ENCODE measurements around the gene CHM. TPM values are rescaled to one million over a fixed set of nuclear protein-coding genes. Genes with fewer than 3 reads are reported as not detected.
"Not testable (repeated sequence)": the region's sequence is repeated elsewhere in the genome, so short reads cannot be mapped to it uniquely, and the experiment has no call there.

Gene CHM
- total RNA-seq, 1 donor: 32.0 TPM

DNA sequence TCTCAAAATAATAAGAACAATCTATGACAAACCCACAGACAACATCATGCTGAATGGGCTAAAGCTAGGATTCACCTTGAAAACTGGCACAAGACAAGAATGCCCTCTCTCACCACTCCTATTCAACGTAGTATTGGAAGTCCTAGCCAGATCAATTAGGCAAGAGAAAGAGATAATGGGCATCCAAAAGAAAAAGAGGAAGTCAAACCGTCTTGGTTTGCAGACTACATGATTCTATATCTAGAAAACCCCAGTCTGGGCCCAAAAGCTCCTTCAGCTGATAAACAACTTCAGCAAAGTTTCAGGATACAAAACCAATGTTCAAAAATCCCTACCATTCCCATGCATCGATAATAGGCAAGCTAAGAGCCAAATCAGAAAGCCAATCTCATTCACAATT, 59.0 kb downstream of the CHM start:
- no peak for DNase-seq (ENCODE audit: low read depth)
- no peak overlapping the region for H3K4me3 ChIP-seq (ENCODE audit: low read depth, low read length)
- TF ChIP-seq, protein P1, sequence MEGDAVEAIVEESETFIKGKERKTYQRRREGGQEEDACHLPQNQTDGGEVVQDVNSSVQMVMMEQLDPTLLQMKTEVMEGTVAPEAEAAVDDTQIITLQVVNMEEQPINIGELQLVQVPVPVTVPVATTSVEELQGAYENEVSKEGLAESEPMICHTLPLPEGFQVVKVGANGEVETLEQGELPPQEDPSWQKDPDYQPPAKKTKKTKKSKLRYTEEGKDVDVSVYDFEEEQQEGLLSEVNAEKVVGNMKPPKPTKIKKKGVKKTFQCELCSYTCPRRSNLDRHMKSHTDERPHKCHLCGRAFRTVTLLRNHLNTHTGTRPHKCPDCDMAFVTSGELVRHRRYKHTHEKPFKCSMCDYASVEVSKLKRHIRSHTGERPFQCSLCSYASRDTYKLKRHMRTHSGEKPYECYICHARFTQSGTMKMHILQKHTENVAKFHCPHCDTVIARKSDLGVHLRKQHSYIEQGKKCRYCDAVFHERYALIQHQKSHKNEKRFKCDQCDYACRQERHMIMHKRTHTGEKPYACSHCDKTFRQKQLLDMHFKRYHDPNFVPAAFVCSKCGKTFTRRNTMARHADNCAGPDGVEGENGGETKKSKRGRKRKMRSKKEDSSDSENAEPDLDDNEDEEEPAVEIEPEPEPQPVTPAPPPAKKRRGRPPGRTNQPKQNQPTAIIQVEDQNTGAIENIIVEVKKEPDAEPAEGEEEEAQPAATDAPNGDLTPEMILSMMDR (IDR thresholded peaks at IDR 0.05; ENCODE audit: insufficient read depth, low read depth, low read length): no peak

DNA sequence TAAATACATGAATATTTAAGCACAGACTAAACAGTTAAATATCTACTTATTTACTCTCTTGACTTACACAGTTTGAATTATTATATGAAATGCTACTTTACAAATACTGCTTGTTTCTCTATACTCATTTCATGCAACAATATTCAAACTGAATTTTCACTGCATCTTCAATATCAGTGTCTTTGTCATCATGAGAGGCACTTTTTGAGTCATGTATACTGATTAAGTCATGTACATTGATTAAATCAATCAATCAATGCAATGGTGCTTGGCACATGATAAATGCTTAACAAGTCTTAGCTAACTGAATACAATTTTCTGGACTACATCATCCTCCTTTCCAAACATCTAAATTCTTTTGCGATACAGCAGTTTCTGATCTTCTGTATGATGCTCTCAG, 67.1 kb downstream of the CHM start:
- no peak for DNase-seq (ENCODE audit: low read depth)
- TF ChIP-seq, protein P1 (IDR thresholded peaks at IDR 0.05; ENCODE audit: insufficient read depth, low read depth, low read length): no peak
- H3K4me3 ChIP-seq (ENCODE audit: low read depth, low read length): no peak overlapping the region

DNA sequence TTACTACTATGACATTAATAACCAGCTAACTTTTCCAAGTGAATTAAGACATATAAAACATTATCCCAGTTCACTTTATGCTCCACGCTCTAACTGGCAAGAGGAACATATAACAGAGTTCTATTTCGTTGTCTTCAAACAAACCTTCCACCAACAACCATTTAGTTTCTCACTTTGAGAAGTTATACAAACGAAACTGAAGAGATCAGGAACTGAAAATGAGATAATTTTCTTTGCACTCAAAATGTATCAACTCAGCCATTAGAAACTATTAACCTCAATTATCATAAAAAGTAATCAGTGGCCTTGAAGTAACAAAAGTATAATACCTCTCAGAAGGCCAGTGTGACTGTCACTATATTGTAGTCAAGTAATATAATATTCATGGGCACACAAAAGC, 70.1 kb downstream of the CHM start:
- TF ChIP-seq, protein P1 (IDR thresholded peaks at IDR 0.05; ENCODE audit: insufficient read depth, low read depth, low read length): no peak
- DNase-seq (ENCODE audit: low read depth): no peak
- no peak overlapping the region for H3K4me3 ChIP-seq (ENCODE audit: low read depth, low read length)

DNA sequence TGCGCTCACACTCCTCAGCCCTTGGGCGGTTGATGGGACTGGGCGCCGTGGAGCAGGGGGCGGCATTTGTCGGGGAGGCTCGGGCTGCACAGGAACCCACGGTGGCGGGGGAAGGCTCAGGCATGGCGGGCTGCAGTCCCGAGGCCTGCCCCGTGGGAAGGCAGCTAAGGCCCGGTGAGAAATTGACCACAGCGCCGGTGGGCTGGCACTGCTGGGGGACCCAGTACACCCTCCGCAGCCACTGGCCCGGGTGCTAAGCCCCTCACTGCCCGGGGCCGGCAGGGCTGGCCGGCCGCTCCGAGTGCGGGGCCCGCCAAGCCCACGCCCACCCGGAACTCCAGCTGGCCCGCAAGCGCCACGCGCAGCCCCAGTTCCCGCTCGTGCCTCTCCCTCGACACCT, 75.0 kb downstream of the CHM start:
- not testable (repeated sequence) for DNase-seq (ENCODE audit: low read depth); H3K4me3 ChIP-seq (ENCODE audit: low read depth, low read length)

DNA sequence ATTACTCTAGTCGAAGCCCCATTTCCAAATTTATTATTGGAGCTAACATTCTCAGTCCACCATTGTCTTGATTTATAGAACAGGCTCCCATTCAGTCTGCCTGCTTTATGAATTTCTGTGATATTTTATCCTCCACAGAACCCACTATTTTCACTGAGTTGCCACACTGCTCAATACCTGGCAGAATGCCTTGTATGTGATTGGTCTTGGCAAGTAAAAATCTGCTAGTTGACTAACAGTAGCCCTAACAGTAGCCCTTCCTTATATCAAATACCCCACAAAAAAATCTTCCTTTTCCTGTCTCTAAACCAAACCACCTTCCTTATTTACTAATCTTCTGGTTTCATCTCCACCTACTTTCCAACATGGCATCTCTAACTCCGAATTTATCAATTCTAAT, 82.6 kb downstream of the CHM start:
- no peak for DNase-seq (ENCODE audit: low read depth)
- TF ChIP-seq, protein P1 (IDR thresholded peaks at IDR 0.05; ENCODE audit: insufficient read depth, low read depth, low read length): no peak
- H3K4me3 ChIP-seq (ENCODE audit: low read depth, low read length): no peak overlapping the region

DNA sequence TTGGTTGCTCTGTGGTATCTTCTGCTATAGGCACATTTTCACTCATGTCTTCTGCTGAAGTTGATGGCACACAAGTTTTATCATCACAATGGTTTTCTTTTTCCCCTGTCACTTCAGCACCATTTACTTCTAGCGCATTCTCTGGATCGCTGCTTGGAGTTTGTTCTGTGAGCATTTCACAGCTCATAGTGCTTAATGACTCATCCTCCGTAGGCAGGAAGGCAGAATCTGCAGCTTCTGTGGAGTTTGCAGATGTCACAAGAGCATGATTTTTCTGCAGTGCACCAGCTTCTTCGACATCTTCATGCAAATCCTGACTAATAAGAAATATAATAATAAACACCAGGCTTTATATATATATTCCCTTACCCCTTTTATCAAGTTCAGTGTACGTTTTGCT, 83.6 kb downstream of the CHM start:
- TF ChIP-seq, protein P1 (IDR thresholded peaks at IDR 0.05; ENCODE audit: insufficient read depth, low read depth, low read length): no peak
- DNase-seq (ENCODE audit: low read depth): peak; percentile 61
- no peak overlapping the region for H3K4me3 ChIP-seq (ENCODE audit: low read depth, low read length)

DNA sequence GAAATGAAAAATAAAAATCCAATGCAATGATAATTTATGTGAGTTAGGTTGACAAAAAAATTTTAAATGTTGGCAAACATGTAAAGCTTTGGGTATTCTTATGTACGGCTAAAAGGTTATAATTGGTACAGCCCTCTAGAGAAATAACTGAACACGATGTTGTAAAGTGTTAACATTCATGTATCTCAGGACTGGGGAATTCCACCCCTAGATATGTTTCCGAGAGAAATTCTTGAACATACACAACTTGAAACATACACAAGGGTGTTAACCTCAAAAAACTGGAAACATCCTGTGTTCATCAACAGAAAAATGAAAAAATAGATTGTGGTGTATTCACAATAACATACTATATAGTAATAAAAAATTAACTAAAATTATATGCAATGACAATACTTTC, 91.8 kb downstream of the CHM start:
- no peak for DNase-seq (ENCODE audit: low read depth)
- TF ChIP-seq, protein P1 (IDR thresholded peaks at IDR 0.05; ENCODE audit: insufficient read depth, low read depth, low read length): no peak
- no peak overlapping the region for H3K4me3 ChIP-seq (ENCODE audit: low read depth, low read length)

DNA sequence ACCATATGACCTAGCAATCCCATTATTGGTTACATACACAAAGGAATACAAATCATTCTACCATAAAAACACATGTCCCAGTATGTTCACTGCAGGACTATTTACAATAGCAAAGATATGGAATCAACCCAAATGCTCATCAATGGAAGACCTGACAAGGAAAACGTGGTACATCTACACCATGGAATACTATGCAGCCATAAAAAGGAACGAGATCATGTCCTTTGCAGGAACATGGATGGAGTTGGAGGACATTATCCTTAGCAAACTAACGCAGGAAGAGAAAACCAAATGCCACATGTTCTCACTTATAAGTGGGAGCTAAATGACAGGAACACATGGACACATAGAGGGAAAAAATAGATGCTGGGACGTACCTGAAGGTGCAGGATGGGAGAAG, 102.6 kb downstream of the CHM start:
- DNase-seq (ENCODE audit: low read depth); H3K4me3 ChIP-seq (ENCODE audit: low read depth, low read length): not testable (repeated sequence)

Data from fibroblast of villous mesenchyme (primary cell).